ENCODE data around the gene PHLPP1.

Gene PHLPP1

GRCh38 chr18:62919109-62919838, 203.9 kb downstream of the PHLPP1 start:
- no peak for DNase-seq (ENCODE audit: low spot score)
- in situ Hi-C loops (cut with MboI; ENCODE audit: low sequenced_read_pairs, unreplicated experiment) = no loop called here
- TF ChIP-seq CTCF (IDR thresholded peaks at IDR 0.05; ENCODE audit: borderline replicate concordance, control extremely low read depth, extremely low read depth, insufficient read depth, missing control alignments) = no peak

DNA sequence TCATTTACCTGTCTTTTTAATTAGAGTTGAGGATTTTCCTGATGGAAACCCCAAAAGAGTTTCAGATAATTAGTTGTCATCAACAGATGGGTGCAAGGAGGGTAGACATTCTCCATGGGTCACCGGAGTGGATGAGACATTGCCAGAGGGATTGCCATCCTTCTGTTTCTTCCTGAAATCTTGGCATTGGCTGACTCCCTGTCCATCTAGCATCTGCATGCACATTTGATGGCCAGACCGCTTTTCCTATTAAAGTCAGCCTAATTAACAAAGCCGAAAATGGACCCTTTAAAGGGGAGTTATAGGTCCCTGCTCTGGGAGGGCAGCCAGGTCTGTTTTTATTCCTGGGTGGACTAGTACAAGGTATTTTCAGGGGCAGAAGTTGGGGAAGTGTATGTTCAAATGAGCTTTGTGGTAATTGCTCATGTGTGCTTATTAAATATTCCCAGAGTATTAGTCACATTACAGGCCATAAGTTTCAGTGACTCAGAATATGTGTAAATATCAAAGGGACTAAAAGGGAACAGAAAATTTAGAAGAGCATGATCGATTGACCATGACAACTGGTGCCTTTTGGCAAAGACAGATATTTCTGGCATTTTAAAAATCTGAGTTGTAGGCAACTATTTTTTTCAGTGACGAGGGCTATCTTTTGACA, 209.8 kb downstream of the PHLPP1 start:
- no peak for TF ChIP-seq CTCF (IDR thresholded peaks at IDR 0.05; ENCODE audit: borderline replicate concordance, control extremely low read depth, extremely low read depth, insufficient read depth, missing control alignments)
- in situ Hi-C loops (cut with MboI; ENCODE audit: low sequenced_read_pairs, unreplicated experiment) = no loop called here
- DNase-seq (ENCODE audit: low spot score) = no peak

- no peak for TF ChIP-seq CTCF (IDR thresholded peaks at IDR 0.05; ENCODE audit: borderline replicate concordance, control extremely low read depth, extremely low read depth, insufficient read depth, missing control alignments)
- no peak for DNase-seq (ENCODE audit: low spot score)
- in situ Hi-C loops (cut with MboI; ENCODE audit: low sequenced_read_pairs, unreplicated experiment) = no loop called here
Observed at GRCh38 chr18:62928326-62928725, 213.0 kb downstream of the PHLPP1 start.

DNA sequence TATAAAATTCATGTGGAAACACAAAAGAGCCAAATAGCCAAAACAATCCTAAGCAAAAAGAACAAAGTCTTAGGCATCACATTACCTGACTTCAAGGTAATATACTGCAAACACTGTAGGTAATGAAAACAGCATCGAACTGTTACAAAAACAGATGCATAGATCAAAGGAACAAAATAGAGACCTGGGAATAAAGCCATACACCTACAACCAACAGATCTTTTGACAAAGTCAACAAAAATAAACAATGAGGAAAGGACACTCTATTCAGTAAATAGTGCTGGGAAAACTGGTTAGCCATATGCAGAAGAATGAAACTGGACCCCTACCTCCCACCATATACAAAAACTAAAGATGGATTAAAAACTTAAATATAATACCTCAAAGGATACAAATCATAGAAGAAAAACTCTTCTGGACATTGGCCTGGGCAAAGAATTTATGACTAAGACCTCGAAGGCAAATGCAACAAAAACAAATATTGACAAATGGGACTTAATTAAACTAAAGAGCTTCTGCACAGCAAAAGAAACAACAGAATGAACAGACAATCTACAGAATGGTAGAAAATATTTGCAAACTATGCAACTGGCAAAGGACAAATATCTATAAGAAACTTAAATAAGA, 218.0 kb downstream of the PHLPP1 start:
- in situ Hi-C loops (cut with MboI; ENCODE audit: low sequenced_read_pairs, unreplicated experiment) = no loop called here
- DNase-seq (ENCODE audit: low spot score) = no peak
- TF ChIP-seq CTCF (IDR thresholded peaks at IDR 0.05; ENCODE audit: borderline replicate concordance, control extremely low read depth, extremely low read depth, insufficient read depth, missing control alignments) = no peak

DNA sequence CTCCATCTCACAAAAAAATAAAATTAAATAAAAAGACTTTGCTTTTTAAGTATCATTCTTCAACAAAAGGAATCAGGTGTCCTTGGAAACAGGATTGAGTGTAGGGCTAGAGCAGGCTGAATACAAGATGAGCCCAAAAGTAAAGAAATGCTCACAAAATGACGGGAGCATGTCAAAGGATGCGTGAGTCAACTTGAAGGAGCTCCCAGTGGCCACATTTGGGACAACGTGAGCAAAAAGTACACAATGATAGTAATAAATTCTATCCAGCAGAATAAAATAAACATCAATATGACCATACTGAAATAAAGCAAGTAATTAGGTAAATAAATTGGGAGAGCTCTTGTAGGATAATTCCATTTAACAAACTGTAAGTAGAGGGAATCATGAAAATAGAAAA, 220.7 kb downstream of the PHLPP1 start:
- in situ Hi-C loops (cut with MboI; ENCODE audit: low sequenced_read_pairs, unreplicated experiment) = no loop called here
- DNase-seq (ENCODE audit: low spot score) = no peak
- TF ChIP-seq CTCF (IDR thresholded peaks at IDR 0.05; ENCODE audit: borderline replicate concordance, control extremely low read depth, extremely low read depth, insufficient read depth, missing control alignments) = no peak

- in situ Hi-C loops (cut with MboI; ENCODE audit: low sequenced_read_pairs, unreplicated experiment) = no loop called here
- no peak for TF ChIP-seq CTCF (IDR thresholded peaks at IDR 0.05; ENCODE audit: borderline replicate concordance, control extremely low read depth, extremely low read depth, insufficient read depth, missing control alignments)
- no peak for DNase-seq (ENCODE audit: low spot score)
Observed at GRCh38 chr18:62937065-62937464, 221.7 kb downstream of the PHLPP1 start.

Measured in GM13976 (cell line).